Right lobe of liver (tissue), 4 donors: Measurements from ENCODE around the gene ZNF280A.

Source experiments
- POLR2A ChIP-seq: fragments of 450-650 bp; IDR thresholded peaks from one replicate; pipeline ENCODE4 v1.6.1; 2017; ENCODE audit warnings: antibody characterized with exemption, mild to moderate bottlenecking
- TF ChIP-seq, protein P1 (sequence below), 4 donors: fragments of 200-600 bp in 3 of 4; fragments of 450-650 bp in 1 of 4; IDR thresholded peaks; one replicate each; pipeline versions ENCODE4 v1.5.1 to v1.8.0; 2016 to 2022; ENCODE audit warnings: antibody characterized with exemption in 4 of 4, mild to moderate bottlenecking in 2 of 4
- donor health status: DM: no; HTN: no; CAD: no.
- donor health status: DM: no; HTN: no; CAD: no.
- donor health status: DM: no; HTN: yes; CAD: no.

DNA sequence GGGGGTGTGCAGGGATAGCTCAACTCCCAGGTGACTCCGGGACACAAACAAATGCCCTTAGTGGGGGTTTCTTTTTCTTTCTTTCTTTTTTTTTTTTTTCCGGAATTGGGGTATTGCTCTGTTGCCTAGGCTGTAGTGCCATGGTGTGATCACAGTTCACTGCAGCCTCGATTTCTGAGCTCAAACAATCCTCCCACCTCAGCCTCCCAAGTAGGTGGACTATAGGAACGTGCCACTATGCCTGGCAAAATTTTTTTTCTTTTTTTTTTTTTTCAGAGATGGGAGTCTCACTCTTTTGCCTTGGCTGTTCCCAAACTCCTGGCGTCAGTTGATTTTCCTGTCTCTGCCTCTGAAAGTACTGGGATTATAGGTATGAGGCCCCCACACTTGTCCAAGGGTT lies 13.8 kb upstream of the ZNF280A start:
- TF ChIP-seq, protein P1, sequence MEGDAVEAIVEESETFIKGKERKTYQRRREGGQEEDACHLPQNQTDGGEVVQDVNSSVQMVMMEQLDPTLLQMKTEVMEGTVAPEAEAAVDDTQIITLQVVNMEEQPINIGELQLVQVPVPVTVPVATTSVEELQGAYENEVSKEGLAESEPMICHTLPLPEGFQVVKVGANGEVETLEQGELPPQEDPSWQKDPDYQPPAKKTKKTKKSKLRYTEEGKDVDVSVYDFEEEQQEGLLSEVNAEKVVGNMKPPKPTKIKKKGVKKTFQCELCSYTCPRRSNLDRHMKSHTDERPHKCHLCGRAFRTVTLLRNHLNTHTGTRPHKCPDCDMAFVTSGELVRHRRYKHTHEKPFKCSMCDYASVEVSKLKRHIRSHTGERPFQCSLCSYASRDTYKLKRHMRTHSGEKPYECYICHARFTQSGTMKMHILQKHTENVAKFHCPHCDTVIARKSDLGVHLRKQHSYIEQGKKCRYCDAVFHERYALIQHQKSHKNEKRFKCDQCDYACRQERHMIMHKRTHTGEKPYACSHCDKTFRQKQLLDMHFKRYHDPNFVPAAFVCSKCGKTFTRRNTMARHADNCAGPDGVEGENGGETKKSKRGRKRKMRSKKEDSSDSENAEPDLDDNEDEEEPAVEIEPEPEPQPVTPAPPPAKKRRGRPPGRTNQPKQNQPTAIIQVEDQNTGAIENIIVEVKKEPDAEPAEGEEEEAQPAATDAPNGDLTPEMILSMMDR (IDR thresholded peaks at IDR 0.05) = no peak
- no peak for TF ChIP-seq POLR2A
